ENCODE measurements around the gene CD163L1. TPM values are rescaled to one million over a fixed set of nuclear protein-coding genes. Genes with fewer than 3 reads are reported as not detected.

The CD163L1 gene
- total RNA-seq, 1 donor from 2014 or later: 1.1 TPM

DNA sequence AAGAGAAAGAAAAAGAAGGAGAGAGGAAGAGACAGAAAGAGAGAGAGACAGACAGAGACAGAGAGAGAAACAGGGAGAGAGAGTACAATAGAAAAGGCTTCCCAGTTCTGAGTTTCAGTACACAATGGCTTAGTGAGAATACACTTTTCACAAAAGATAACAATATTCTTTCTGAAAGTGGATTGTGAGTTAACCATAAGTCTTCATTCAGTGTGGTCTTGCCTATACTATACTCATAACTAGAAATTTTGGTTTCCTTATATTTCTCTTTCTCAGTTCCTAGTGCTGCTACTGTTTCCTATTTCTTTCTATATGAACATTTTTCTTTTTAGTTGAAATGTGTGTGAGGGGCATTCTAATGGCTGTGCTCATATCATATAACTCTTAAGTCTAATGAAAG lies 9.3 kb downstream of the CD163L1 start:
- peaks cover 10% of the 10 kb centered on the region for H3K27me3 Mint-ChIP-seq
- DNase-seq (ENCODE audit: low spot score, unreplicated experiment): no peak
- peaks cover 4% of the 10 kb centered on the region for H3K36me3 Mint-ChIP-seq (ENCODE audit: insufficient read depth)
- no peak overlapping the region for H3K4me3 Mint-ChIP-seq (ENCODE audit: low read depth)
- no peaks in the 10 kb centered on the region for H3K4me1 Mint-ChIP-seq (ENCODE audit: low read depth)
- H3K27ac Mint-ChIP-seq: no peak overlapping the region
- TF ChIP-seq, protein P1, sequence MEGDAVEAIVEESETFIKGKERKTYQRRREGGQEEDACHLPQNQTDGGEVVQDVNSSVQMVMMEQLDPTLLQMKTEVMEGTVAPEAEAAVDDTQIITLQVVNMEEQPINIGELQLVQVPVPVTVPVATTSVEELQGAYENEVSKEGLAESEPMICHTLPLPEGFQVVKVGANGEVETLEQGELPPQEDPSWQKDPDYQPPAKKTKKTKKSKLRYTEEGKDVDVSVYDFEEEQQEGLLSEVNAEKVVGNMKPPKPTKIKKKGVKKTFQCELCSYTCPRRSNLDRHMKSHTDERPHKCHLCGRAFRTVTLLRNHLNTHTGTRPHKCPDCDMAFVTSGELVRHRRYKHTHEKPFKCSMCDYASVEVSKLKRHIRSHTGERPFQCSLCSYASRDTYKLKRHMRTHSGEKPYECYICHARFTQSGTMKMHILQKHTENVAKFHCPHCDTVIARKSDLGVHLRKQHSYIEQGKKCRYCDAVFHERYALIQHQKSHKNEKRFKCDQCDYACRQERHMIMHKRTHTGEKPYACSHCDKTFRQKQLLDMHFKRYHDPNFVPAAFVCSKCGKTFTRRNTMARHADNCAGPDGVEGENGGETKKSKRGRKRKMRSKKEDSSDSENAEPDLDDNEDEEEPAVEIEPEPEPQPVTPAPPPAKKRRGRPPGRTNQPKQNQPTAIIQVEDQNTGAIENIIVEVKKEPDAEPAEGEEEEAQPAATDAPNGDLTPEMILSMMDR (IDR thresholded peaks at IDR 0.05; ENCODE audit: unreplicated experiment): no peak
- peaks cover 15% of the 10 kb centered on the region for H3K9me3 Mint-ChIP-seq (ENCODE audit: low read depth)

DNA sequence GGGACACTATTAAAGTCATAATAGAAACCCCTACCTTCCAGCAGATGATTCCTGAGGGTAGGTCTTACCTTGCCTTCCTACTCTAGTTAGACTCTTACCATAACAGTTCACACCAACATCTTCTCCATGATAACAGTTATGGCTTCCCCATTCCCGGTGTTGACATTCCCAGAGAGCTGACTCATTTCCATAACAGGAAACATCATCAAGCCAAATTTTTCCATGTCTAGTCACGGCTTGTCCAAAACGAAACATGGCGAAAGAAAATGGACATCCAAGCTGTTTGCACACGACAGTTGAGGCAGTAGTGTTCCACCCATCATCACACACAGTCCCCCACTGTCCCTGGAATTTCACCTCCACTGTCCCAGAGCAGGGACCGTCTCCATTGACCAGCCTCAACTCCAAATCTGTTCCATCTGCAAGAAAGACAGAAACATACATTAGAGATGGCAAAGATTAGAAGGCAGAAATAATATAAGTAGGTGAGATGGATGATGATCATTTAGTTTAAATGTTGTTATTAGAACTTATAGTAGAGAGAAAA lies 10.6 kb downstream of the CD163L1 start:
- H3K9me3 Mint-ChIP-seq (ENCODE audit: low read depth): peaks cover 3% of the 10 kb centered on the region
- no peak overlapping the region for H3K4me3 Mint-ChIP-seq (ENCODE audit: low read depth)
- no peaks in the 10 kb centered on the region for H3K4me1 Mint-ChIP-seq (ENCODE audit: low read depth)
- TF ChIP-seq, protein P1 (IDR thresholded peaks at IDR 0.05; ENCODE audit: unreplicated experiment): no peak
- no peaks in the 10 kb centered on the region for H3K36me3 Mint-ChIP-seq (ENCODE audit: insufficient read depth)
- H3K27ac Mint-ChIP-seq: no peak overlapping the region
- no peak for DNase-seq (ENCODE audit: low spot score, unreplicated experiment)
- H3K27me3 Mint-ChIP-seq: no peaks in the 10 kb centered on the region

DNA sequence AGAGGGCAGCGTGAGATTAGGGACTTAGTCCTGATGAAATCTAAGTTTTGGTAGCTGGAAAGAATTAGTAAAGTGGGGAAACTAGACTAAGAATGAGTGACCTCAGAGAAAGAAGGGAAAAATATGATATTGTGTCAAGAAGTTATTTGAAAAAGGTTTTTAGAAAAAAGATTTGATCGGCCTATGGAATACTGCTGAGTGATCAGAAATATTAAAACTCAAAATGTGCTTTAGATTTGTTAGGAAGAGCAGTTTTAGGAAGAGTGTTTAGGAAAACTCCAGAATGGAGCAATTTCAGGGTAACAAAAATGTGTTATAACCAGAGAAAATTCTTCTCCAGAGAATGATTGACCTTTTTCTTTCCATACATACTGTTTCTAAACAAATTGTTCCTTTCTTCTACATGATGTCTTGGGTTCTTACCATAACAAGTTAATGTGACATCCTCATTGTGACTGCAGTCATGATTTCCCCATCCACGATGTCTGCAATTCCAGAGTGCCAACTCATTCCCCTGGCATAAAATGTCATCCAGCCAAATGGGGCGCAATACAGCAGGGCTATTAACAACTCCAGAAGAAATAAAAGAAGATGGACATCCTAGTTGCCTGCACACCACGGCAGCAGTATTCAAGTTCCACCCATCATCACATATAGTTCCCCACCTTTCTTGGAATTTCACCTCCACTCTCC lies 11.8 kb downstream of the CD163L1 start:
- Mint-ChIP-seq H3K36me3 (ENCODE audit: insufficient read depth) (no peaks in the 10 kb centered on the region), H3K9me3 (ENCODE audit: low read depth) (no peaks in the 10 kb centered on the region), H3K27ac (no peak overlapping the region), H3K27me3 (no peaks in the 10 kb centered on the region), H3K4me3 (ENCODE audit: low read depth) (no peak overlapping the region), H3K4me1 (ENCODE audit: low read depth) (no peaks in the 10 kb centered on the region)
- DNase-seq (ENCODE audit: low spot score, unreplicated experiment): no peak
- TF ChIP-seq, protein P1 (IDR thresholded peaks at IDR 0.05; ENCODE audit: unreplicated experiment): no peak

DNA sequence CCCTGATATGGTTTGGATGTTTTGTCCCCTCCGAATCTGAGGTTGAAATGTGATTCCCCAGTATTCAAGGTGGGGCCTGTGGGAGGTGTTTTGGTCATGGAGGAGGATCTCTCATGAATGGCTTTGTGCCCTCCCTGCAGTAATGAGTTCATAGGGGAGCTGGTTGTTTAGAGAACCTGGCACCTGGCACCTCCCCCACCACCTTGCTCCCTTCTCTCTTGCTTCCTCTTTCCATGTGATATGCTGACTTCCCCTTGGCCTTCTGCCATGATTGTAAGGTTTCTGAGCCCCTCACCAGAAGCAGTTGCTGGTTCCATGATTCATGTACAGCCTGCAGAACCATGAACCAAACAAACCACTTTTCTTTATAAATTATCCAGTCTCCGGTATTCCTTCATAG lies 32.6 kb downstream of the CD163L1 start:
- Mint-ChIP-seq H3K4me1 (ENCODE audit: low read depth) (no peaks in the 10 kb centered on the region), H3K36me3 (ENCODE audit: insufficient read depth) (no peaks in the 10 kb centered on the region), H3K27ac (no peak overlapping the region), H3K27me3 (no peaks in the 10 kb centered on the region), H3K4me3 (ENCODE audit: low read depth) (no peak overlapping the region), H3K9me3 (ENCODE audit: low read depth) (no peaks in the 10 kb centered on the region)
- TF ChIP-seq, protein P1 (IDR thresholded peaks at IDR 0.05; ENCODE audit: unreplicated experiment): no peak
- DNase-seq (ENCODE audit: low spot score, unreplicated experiment): no peak

DNA sequence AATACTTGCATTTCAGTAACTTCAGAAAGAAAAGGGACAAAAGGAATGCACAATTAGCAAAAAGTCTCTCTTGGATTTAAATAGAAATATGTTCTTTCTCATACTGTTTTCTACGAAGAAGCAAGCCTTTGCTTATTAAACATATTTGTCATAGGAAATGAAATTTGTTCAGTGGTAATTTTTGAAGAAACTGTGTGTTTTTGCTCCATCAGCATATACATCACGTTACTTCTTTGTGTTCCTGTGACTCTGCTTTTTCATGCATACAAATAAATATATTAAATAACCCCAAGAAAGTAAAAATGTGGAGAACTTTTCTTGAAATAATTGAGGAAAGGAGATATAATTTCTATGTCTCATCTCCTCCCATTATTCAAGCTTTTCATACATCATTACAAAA lies 39.7 kb downstream of the CD163L1 start:
- H3K27ac Mint-ChIP-seq: no peak overlapping the region
- H3K36me3 Mint-ChIP-seq (ENCODE audit: insufficient read depth): no peaks in the 10 kb centered on the region
- H3K4me3 Mint-ChIP-seq (ENCODE audit: low read depth): no peak overlapping the region
- no peaks in the 10 kb centered on the region for H3K27me3 Mint-ChIP-seq
- no peaks in the 10 kb centered on the region for H3K9me3 Mint-ChIP-seq (ENCODE audit: low read depth)
- TF ChIP-seq, protein P1 (IDR thresholded peaks at IDR 0.05; ENCODE audit: unreplicated experiment): no peak
- no peak for DNase-seq (ENCODE audit: low spot score, unreplicated experiment)
- no peaks in the 10 kb centered on the region for H3K4me1 Mint-ChIP-seq (ENCODE audit: low read depth)
